ENCODE results near the gene FOXD2. TPM values are rescaled to one million over a fixed set of nuclear protein-coding genes. Genes with fewer than 3 reads are reported as not detected.

FOXD2 gene
- total RNA-seq, 1 donor from 2014 or later, result 0.15 TPM

- Mint-ChIP-seq H3K4me3 (ENCODE audit: unreplicated experiment) (peak overlapping the region; percentile 19), H3K9me3 (ENCODE audit: unreplicated experiment) (no peaks in the 10 kb centered on the region), H3K36me3 (ENCODE audit: low read depth, unreplicated experiment) (no peaks in the 10 kb centered on the region), H3K27ac (ENCODE audit: unreplicated experiment) (no peak overlapping the region), H3K4me1 (ENCODE audit: unreplicated experiment) (peaks cover 20% of the 10 kb centered on the region), H3K27me3 (ENCODE audit: unreplicated experiment) (peaks cover 30% of the 10 kb centered on the region)
- DNase-seq (ENCODE audit: low spot score), result peak; percentile 52
- no peak for TF ChIP-seq CTCF (IDR thresholded peaks at IDR 0.05; ENCODE audit: unreplicated experiment)
Measured at GRCh38 chr1:47444562-47445465, 7.0 kb downstream of the FOXD2 start.

GRCh38 chr1:47445823-47446550, 8.1 kb downstream of the FOXD2 start:
- H3K27me3 Mint-ChIP-seq (ENCODE audit: unreplicated experiment), result peaks cover 33% of the 10 kb centered on the region
- H3K27ac Mint-ChIP-seq (ENCODE audit: unreplicated experiment), result no peak overlapping the region
- peaks cover 20% of the 10 kb centered on the region for H3K4me1 Mint-ChIP-seq (ENCODE audit: unreplicated experiment)
- H3K36me3 Mint-ChIP-seq (ENCODE audit: low read depth, unreplicated experiment), result no peaks in the 10 kb centered on the region
- TF ChIP-seq CTCF (IDR thresholded peaks at IDR 0.05; ENCODE audit: unreplicated experiment), result no peak
- H3K9me3 Mint-ChIP-seq (ENCODE audit: unreplicated experiment), result no peaks in the 10 kb centered on the region
- H3K4me3 Mint-ChIP-seq (ENCODE audit: unreplicated experiment), result no peak overlapping the region
- no peak for DNase-seq (ENCODE audit: low spot score)

GRCh38 chr1:47448462-47449222, 10.8 kb downstream of the FOXD2 start:
- no peaks in the 10 kb centered on the region for H3K36me3 Mint-ChIP-seq (ENCODE audit: low read depth, unreplicated experiment)
- peaks cover 38% of the 10 kb centered on the region for H3K27me3 Mint-ChIP-seq (ENCODE audit: unreplicated experiment)
- no peak overlapping the region for H3K4me3 Mint-ChIP-seq (ENCODE audit: unreplicated experiment)
- no peak overlapping the region for H3K27ac Mint-ChIP-seq (ENCODE audit: unreplicated experiment)
- no peaks in the 10 kb centered on the region for H3K9me3 Mint-ChIP-seq (ENCODE audit: unreplicated experiment)
- H3K4me1 Mint-ChIP-seq (ENCODE audit: unreplicated experiment), result peaks cover 15% of the 10 kb centered on the region
- no peak for DNase-seq (ENCODE audit: low spot score)
- no peak for TF ChIP-seq CTCF (IDR thresholded peaks at IDR 0.05; ENCODE audit: unreplicated experiment)

GRCh38 chr1:47449822-47450552, 12.1 kb downstream of the FOXD2 start:
- Mint-ChIP-seq H3K27me3 (ENCODE audit: unreplicated experiment) (peaks cover 32% of the 10 kb centered on the region), H3K27ac (ENCODE audit: unreplicated experiment) (no peak overlapping the region), H3K4me1 (ENCODE audit: unreplicated experiment) (peaks cover 3% of the 10 kb centered on the region), H3K4me3 (ENCODE audit: unreplicated experiment) (no peak overlapping the region), H3K36me3 (ENCODE audit: low read depth, unreplicated experiment) (no peaks in the 10 kb centered on the region), H3K9me3 (ENCODE audit: unreplicated experiment) (no peaks in the 10 kb centered on the region)
- TF ChIP-seq CTCF (IDR thresholded peaks at IDR 0.05; ENCODE audit: unreplicated experiment), result peak; percentile 50
- peak; percentile 76 for DNase-seq (ENCODE audit: low spot score)
